IMR-90 (cell line): ENCODE measurements around the gene CACNG5. TPM values are rescaled to one million over a fixed set of nuclear protein-coding genes. Genes with fewer than 3 reads are reported as not detected.
A peak's percentile ranks its signal among the peaks of the same experiment; 100 is the strongest.

Source experiments
- ATAC-seq: fragments of 200-7000 bp; cut with Tn5 transposase; 2 replicates; pipeline ENCODE4 v1.9.1; 2020; ENCODE audit warnings: low read depth, mild to moderate bottlenecking, moderate library complexity
- BruUV-seq: library from RNA; stranded (reverse); fragments of 400-500 nt; replicated peaks from 2 replicates; lab custom pipeline; 2021; lab: Mats Ljungman, UMichigan
- CTCF ChIA-PET: fragments of 300-600 bp; formaldehyde crosslinking; extraction: SDS; loops from one replicate; lab custom pipeline; 2021; ENCODE audit warnings: antibody characterized with exemption; lab: Yijun Ruan, JAX
- POLR2A ChIA-PET: fragments of 300-600 bp; sonication (Branson Sonifier 250); formaldehyde crosslinking; loops from one replicate; lab custom pipeline; 2022; ENCODE audit warnings: antibody characterized with exemption; ENCODE audit not compliant: unreplicated experiment; lab: Charles Lee
- DNase-seq: peaks from one replicate; pipeline ENCODE4 v3.0.0; 2013
- H2AFZ ChIP-seq: replicated peaks from 2 replicates; pipeline ENCODE3; 2013; ENCODE audit warnings: low read length, mild to moderate bottlenecking; ENCODE audit not compliant: poor library complexity
- H2AK5ac ChIP-seq: 2 replicates; pipeline ENCODE4 v1.6.1; 2013; ENCODE audit warnings: low read depth, low read length, inconsistent platforms
- H2AK9ac ChIP-seq: replicated peaks from 2 replicates; pipeline ENCODE3; 2013; ENCODE audit warnings: mild to moderate bottlenecking, low read depth, low read length, moderate library complexity; ENCODE audit not compliant: poor library complexity
- H2BK120ac ChIP-seq: 2 replicates; pipeline ENCODE4 v1.6.1; 2013; ENCODE audit warnings: low read depth, low read length, inconsistent platforms
- H2BK15ac ChIP-seq: 3 replicates; pipeline ENCODE4 v1.6.1; 2013; ENCODE audit warnings: low read depth, low read length, inconsistent platforms
- H2BK20ac ChIP-seq: 2 replicates; pipeline ENCODE4 v1.6.1; 2013; ENCODE audit warnings: low read depth, mild to moderate bottlenecking, inconsistent platforms, low read length, moderate library complexity
- H2BK5ac ChIP-seq: 2 replicates; pipeline ENCODE4 v1.6.1; 2013; ENCODE audit warnings: mild to moderate bottlenecking, low read depth, low read length, inconsistent platforms; ENCODE audit not compliant: poor library complexity, severe bottlenecking
- H3K14ac ChIP-seq: replicated peaks from 2 replicates; pipeline ENCODE4 v1.6.1; 2013; ENCODE audit warnings: low read depth, low read length, inconsistent platforms
- H3K18ac ChIP-seq: 2 replicates; pipeline ENCODE4 v1.6.1; 2013; ENCODE audit warnings: low read depth, low read length, control low read depth
- H3K23ac ChIP-seq: 2 replicates; pipeline ENCODE4 v1.6.1; 2013; ENCODE audit warnings: low read depth, low read length, inconsistent platforms
- H3K27ac ChIP-seq: 2 replicates; pipeline ENCODE4 v1.5.1; 2013; ENCODE audit warnings: mild to moderate bottlenecking, control low read depth, low read length; ENCODE audit not compliant: insufficient read depth
- H3K27me3 ChIP-seq: 2 replicates; pipeline ENCODE4 v1.6.1; 2013; ENCODE audit warnings: low read length; ENCODE audit not compliant: control insufficient read depth, insufficient read depth
- H3K36me3 ChIP-seq: 2 replicates; pipeline ENCODE4 v1.6.1; 2013; ENCODE audit warnings: low read length, mixed read lengths; ENCODE audit not compliant: control insufficient read depth, insufficient read depth
- H3K4ac ChIP-seq: 2 replicates; pipeline ENCODE4 v1.6.1; 2013; ENCODE audit warnings: low read depth, low read length, inconsistent platforms
- H3K4me1 ChIP-seq: 2 replicates; pipeline ENCODE4 v1.6.1; 2013; ENCODE audit warnings: low read length, mixed read lengths; ENCODE audit not compliant: control insufficient read depth, insufficient read depth
- H3K4me2 ChIP-seq: 2 replicates; pipeline ENCODE4 v1.6.1; 2013; ENCODE audit warnings: low read depth, mild to moderate bottlenecking, control low read depth, low read length, moderate library complexity
- H3K4me3 ChIP-seq: 2 replicates; pipeline ENCODE4 v1.5.1; 2013; ENCODE audit warnings: low read depth, mild to moderate bottlenecking, control low read depth, low read length, moderate library complexity; ENCODE audit not compliant: insufficient read depth
- H3K56ac ChIP-seq: 2 replicates; pipeline ENCODE4 v1.6.1; 2013; ENCODE audit warnings: low read length, inconsistent platforms; ENCODE audit not compliant: insufficient read depth; ENCODE audit errors: extremely low read depth
- H3K79me1 ChIP-seq, 2 experiments: 2 replicates each; pipeline ENCODE4 v1.6.1; 2013; ENCODE audit warnings: low read length in 2 of 2, inconsistent platforms in 1 of 2, low read depth in 1 of 2
- H3K9ac ChIP-seq: 2 replicates; pipeline ENCODE4 v1.6.1; 2013; ENCODE audit warnings: low read depth, low read length, control low read depth
- H3K9me1 ChIP-seq: 2 replicates; pipeline ENCODE4 v1.6.1; 2013; ENCODE audit warnings: low read length, inconsistent platforms; ENCODE audit not compliant: insufficient read depth
- H3K9me3 ChIP-seq: 2 replicates; pipeline ENCODE4 v1.6.1; 2013; ENCODE audit warnings: low read length; ENCODE audit not compliant: control insufficient read depth, insufficient read depth
- H4K20me1 ChIP-seq: 2 replicates; pipeline ENCODE4 v1.6.1; 2013; ENCODE audit warnings: low read length, inconsistent platforms; ENCODE audit not compliant: insufficient read depth
- H4K5ac ChIP-seq: 2 replicates; pipeline ENCODE4 v1.6.1; 2013; ENCODE audit warnings: mild to moderate bottlenecking, low read depth, low read length, control low read depth
- H4K8ac ChIP-seq, 2 experiments: 2 replicates each; pipeline ENCODE4 v1.6.1; 2013; ENCODE audit warnings: low read depth in 2 of 2, low read length in 2 of 2, control low read depth in 1 of 2, inconsistent platforms in 1 of 2
- H4K91ac ChIP-seq: 2 replicates; pipeline ENCODE4 v1.6.1; 2013; ENCODE audit warnings: low read depth, low read length, inconsistent platforms; ENCODE audit not compliant: insufficient read depth
- BHLHE40 ChIP-seq: fragments of 150-350 bp; IDR thresholded peaks from 2 replicates; pipeline ENCODE4 v1.6.1; 2016; ENCODE audit warnings: mild to moderate bottlenecking, low read depth, low read length
- CEBPB ChIP-seq: IDR thresholded peaks from 2 replicates; pipeline ENCODE4 v1.6.1; 2012; ENCODE audit warnings: low read depth, low read length, improper control_type of control experiment
- MAFK ChIP-seq: IDR thresholded peaks from 2 replicates; pipeline ENCODE4 v1.6.1; 2012; ENCODE audit warnings: low read depth, low read length, improper control_type of control experiment
- NFE2L2 ChIP-seq: fragments of 150-350 bp; IDR thresholded peaks from 2 replicates; pipeline ENCODE4 v1.6.1; 2016; ENCODE audit warnings: low read depth, mild to moderate bottlenecking, low read length
- POLR2A ChIP-seq: IDR thresholded peaks from 2 replicates; pipeline ENCODE4 v1.6.1; 2012; ENCODE audit warnings: mild to moderate bottlenecking, low read depth, low read length
- RAD21 ChIP-seq: IDR thresholded peaks from 2 replicates; pipeline ENCODE4 v1.6.1; 2012; ENCODE audit warnings: low read length, improper control_type of control experiment
- RFX5 ChIP-seq: IDR thresholded peaks from 2 replicates; pipeline ENCODE4 v1.8.0; 2012; ENCODE audit warnings: low read depth, mild to moderate bottlenecking, low read length, moderate library complexity
- SMC3 ChIP-seq: fragments of 150-350 bp; IDR thresholded peaks from 2 replicates; pipeline ENCODE4 v1.6.1; 2016; ENCODE audit warnings: low read depth, mild to moderate bottlenecking, antibody characterized with exemption, low read length, moderate library complexity
- whole genome bisulfite sequencing, 2 experiments: methylation state at CpG; one replicate each; pipeline versions ENCODE4 v1.1.5 to v1.1.7; 2013; ENCODE audit warnings: missing lambda C conversion rate in 2 of 2; ENCODE audit not compliant: insufficient read length in 1 of 2; ENCODE audit errors: extremely low coverage in 2 of 2; 5-methylcytosine and 5-hydroxymethylcytosine counted together
- dilution Hi-C: fragments of 300-500 bp; cut with HindIII; formaldehyde crosslinking; loops from one replicate; pipeline ENCODE4 v1.14.3; 2018; ENCODE audit warnings: low sequenced_read_pairs; ENCODE audit not compliant: unreplicated experiment
- in situ Hi-C: fragments of 300-500 bp; cut with MboI; formaldehyde crosslinking; loops from 3 replicates; pipeline ENCODE4 v1.14.3; 2019; ENCODE audit warnings: low sequenced_read_pairs, inconsistent platforms, mixed read lengths
- intact Hi-C: fragments of 100-400 bp; cut with micrococcal nuclease; formaldehyde crosslinking; loops from 2 replicates; pipeline ENCODE4 v1.10.0; 2022
- polyA plus RNA-seq, 3 experiments: library from polyadenylated mRNA; depleted of rRNA; stranded (reverse); fragments of >200 nt; gene quantifications; 2 replicates each; pipeline ENCODE4 v1.2.3, GENCODE V29; 2012; ENCODE audit warnings: low replicate concordance in 1 of 3
- total RNA-seq: library from RNA; depleted of rRNA; stranded (reverse); fragments of >200 nt; gene quantifications from 2 replicates; pipeline ENCODE4 v1.2.3, GENCODE V29; 2012
- TF ChIP-seq, protein P1 (sequence below): fragments of 150-350 bp; IDR thresholded peaks from 2 replicates; pipeline ENCODE4 v1.6.1; 2017; ENCODE audit warnings: mild to moderate bottlenecking, antibody characterized with exemption, low read length, low read depth

CACNG5 gene
- total and polyA plus RNA-seq, 2 of the 4 experiments (the other 2 are of a cell fraction): not detected

DNA sequence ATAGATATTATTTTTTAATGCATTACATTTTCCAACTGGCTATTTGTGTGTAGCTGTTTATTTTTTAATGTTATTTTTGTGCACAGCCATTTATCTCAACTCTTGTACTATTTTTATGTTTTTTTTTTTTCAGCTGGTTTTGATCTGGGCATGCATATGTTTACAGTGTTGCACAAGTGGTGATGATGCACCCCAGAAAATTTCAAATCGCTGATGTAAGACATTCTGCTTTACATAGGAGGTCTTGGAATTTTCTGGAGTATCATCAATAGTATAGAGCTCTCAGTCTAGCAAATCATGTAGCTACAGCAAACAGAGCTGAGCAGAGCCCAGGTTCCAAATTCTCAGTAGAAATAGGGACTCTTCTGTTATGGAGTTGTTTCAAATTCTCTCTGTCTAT is 30.2 kb downstream of the CACNG5 start:
- Histone ChIP-seq H3K4me2 (no peak overlapping the region), H2BK5ac (no peak overlapping the region), H2BK20ac (no peak overlapping the region), H3K79me1 (no peaks in the 10 kb centered on the region), H4K8ac (no peak overlapping the region), H2BK15ac (no peak overlapping the region), H3K4ac (no peak overlapping the region), H3K18ac (no peak overlapping the region), H3K27me3 (peaks cover 8% of the 10 kb centered on the region), H3K14ac (no peak overlapping the region), H4K91ac (no peak overlapping the region), H3K9me1 (no peaks in the 10 kb centered on the region), H2BK120ac (no peak overlapping the region), H3K56ac (no peak overlapping the region), H3K9me3 (peaks cover 4% of the 10 kb centered on the region), H3K9ac (no peak overlapping the region), H4K5ac (no peak overlapping the region), H2AK5ac (no peak overlapping the region), H2AK9ac (no peak overlapping the region), H3K23ac (no peak overlapping the region), H3K4me3 (no peak overlapping the region), H3K4me1 (no peaks in the 10 kb centered on the region), H4K20me1 (no peaks in the 10 kb centered on the region), H3K36me3 (no peaks in the 10 kb centered on the region), H3K27ac (no peak overlapping the region), H2AFZ (no peak overlapping the region)
- dilution Hi-C loops (no loop called here), intact Hi-C loops (no loop called here), in situ Hi-C loops (no loop called here)
- no CpG with 5 or more reads among the region's 1 CpG for WGBS, 2 experiments
- ChIA-PET POLR2A (no interaction called here), CTCF (interaction anchor here (0.6 kb wide), 1 partner anchor 13 kb away, joined by 3 read pairs; no protein-coding TSS in a partner anchor)
- ATAC-seq (peak; percentile 48), DNase-seq (peak; percentile 20)
- BruUV-seq: no TSS peak
- TF ChIP-seq BHLHE40 (no peak), POLR2A (no peak), NFE2L2 (no peak), RAD21 (no peak), SMC3 (no peak), CEBPB (peak; percentile 27; the same call in 1 of the 2 replicates), MAFK (0 out of 2 replicates have a peak, but pooled peaks have one; percentile 7), RFX5 (no peak)
- TF ChIP-seq, protein P1, sequence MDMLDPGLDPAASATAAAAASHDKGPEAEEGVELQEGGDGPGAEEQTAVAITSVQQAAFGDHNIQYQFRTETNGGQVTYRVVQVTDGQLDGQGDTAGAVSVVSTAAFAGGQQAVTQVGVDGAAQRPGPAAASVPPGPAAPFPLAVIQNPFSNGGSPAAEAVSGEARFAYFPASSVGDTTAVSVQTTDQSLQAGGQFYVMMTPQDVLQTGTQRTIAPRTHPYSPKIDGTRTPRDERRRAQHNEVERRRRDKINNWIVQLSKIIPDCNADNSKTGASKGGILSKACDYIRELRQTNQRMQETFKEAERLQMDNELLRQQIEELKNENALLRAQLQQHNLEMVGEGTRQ: no peak
